ENCODE data around the gene CENPV.
A peak's percentile ranks its signal among the peaks of the same experiment; 100 is the strongest.
"Not testable (repeated sequence)": the region's sequence is repeated elsewhere in the genome, so short reads cannot be mapped to it uniquely, and the experiment has no call there.

Gene CENPV

GRCh38 chr17:16312061-16312460 lies 41.2 kb downstream of the CENPV start:
- not testable (repeated sequence) for DNase-seq

- DNase-seq = no peak
Measured at GRCh38 chr17:16306211-16306610, 47.1 kb downstream of the CENPV start.

GRCh38 chr17:16304830-16305229 lies 48.4 kb downstream of the CENPV start:
- DNase-seq = peak; percentile 27

GRCh38 chr17:16302856-16303255 lies 50.4 kb downstream of the CENPV start:
- DNase-seq = no peak

- no peak for DNase-seq
Measured at GRCh38 chr17:16301963-16302855, 51.1 kb downstream of the CENPV start.

DNA sequence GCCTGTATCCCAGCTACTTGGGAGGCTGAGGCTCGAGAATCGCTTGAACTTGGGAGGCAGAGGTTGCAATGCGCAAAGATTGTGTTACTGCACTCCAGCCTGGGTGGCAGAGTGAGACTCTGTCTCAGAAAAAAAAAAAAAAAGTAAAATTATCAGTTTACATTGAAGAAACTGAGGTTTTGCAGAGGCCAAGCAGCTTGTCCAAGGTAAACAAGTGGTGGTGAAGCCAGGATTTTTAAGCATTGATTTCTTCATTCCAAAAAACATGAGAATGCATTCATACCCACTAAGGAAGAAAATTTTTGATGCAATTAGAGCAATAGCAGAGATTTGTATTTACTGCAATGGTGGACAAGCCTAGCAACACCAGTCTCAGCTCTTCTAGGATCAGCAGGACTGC lies 52.7 kb downstream of the CENPV start:
- no peak for DNase-seq

DNA sequence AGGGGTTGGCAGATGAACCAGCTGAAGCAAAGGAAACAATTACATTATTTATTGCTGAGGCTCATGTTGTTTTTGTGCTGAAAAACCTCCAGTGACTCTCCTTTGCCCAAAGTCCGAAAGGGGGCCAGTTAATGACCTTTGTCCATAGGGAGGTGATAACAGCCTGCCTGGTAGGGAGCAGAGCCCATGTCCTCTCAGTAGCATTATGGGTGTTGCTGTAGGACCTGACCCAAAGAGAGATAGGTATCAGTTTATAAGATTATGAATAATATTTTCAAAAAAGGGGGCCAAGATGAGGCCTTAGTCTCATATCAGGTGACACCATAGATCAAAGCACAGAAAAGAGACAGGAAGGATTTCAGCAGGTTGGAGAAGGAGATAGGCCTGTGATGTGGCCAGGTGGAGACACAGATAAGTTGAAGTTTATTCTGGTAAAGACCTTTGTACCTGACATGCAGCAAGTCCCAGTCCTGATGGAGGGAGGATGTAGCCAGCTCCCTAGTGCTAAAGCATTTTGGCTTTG lies 55.1 kb downstream of the CENPV start:
- DNase-seq = no peak

- no peak for DNase-seq
Measured at GRCh38 chr17:16297367-16298139, 55.7 kb downstream of the CENPV start.

GRCh38 chr17:16296072-16296471 lies 57.2 kb downstream of the CENPV start:
- peak; percentile 38 for DNase-seq

GRCh38 chr17:16294560-16294959 lies 58.7 kb downstream of the CENPV start:
- DNase-seq = no peak

- DNase-seq = no peak
Measured at GRCh38 chr17:16293931-16294330, 59.3 kb downstream of the CENPV start.
